ENCODE data around the gene KNG1. TPM values are rescaled to one million over a fixed set of nuclear protein-coding genes. Genes with fewer than 3 reads are reported as not detected.
"Not testable (repeated sequence)": the region's sequence is repeated elsewhere in the genome, so short reads cannot be mapped to it uniquely, and the experiment has no call there.

The KNG1 gene
- total and polyA plus RNA-seq, 8 donors: 0.09 to 0.51 (median 0.14) TPM; not detected in 5

DNA sequence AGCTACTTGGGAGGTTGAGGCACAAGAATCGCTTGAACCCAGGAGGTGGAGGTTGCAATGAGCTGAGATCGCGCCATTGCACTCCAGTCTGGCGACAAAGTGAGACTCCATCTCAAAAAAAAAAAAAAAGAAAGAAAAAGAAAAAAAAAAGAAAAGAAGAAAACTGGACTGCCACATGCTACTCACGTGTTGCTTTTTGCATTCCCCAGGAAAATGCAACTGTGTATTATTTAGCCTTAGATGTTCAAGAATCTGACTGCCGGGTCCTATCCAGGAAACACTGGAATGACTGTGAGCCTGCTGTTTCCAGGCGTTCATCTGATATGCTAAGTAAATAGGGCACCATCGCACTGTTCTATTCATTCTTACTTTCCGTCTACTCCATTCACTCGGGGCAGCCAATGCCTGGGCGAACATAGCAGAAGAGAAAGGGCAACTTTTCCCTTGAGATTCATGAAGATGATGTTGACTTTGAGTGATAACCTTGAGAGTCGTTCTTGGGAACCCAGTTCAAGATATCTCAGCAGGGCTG is 30.0 kb upstream of the KNG1 start:
- Histone ChIP-seq H3K9me3 (no peaks in the 10 kb centered on the region), H3K36me3 (no peaks in the 10 kb centered on the region), H3K27me3 (no peaks in the 10 kb centered on the region), H3K4me3 (no peak overlapping the region), H3K4me1 (no peaks in the 10 kb centered on the region), H3K27ac (no peak overlapping the region)
- TF ChIP-seq, protein P1, sequence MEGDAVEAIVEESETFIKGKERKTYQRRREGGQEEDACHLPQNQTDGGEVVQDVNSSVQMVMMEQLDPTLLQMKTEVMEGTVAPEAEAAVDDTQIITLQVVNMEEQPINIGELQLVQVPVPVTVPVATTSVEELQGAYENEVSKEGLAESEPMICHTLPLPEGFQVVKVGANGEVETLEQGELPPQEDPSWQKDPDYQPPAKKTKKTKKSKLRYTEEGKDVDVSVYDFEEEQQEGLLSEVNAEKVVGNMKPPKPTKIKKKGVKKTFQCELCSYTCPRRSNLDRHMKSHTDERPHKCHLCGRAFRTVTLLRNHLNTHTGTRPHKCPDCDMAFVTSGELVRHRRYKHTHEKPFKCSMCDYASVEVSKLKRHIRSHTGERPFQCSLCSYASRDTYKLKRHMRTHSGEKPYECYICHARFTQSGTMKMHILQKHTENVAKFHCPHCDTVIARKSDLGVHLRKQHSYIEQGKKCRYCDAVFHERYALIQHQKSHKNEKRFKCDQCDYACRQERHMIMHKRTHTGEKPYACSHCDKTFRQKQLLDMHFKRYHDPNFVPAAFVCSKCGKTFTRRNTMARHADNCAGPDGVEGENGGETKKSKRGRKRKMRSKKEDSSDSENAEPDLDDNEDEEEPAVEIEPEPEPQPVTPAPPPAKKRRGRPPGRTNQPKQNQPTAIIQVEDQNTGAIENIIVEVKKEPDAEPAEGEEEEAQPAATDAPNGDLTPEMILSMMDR (IDR thresholded peaks at IDR 0.05): no peak
- ATAC-seq: no peak
- DNase-seq: no peak
- no peak for FAIRE-seq
- 38 to 47% methylated on average over 12 of the region's 12 CpGs for WGBS, 2 donors
- intact Hi-C loops (cut with DNase I): no loop called here

DNA sequence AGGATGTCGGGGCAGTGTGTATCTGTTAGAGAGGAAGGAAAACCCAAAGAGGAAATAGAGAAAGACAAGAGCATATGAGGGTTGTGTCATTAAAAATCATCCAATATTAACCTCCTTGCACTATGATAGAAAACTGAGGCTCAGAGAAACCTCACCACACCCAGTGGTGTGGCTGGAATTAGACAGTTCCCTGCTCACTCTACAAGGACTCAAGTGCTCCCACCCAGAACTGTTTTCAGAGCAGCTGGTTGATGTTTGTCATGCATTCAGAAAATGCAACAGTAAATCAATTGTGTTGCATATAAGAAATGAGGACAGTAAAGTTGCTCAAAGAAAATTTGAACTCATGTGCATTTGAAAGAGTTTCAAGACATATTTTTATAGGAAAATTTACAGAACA is 26.9 kb upstream of the KNG1 start:
- H3K36me3 ChIP-seq; H3K9me3 ChIP-seq; H3K27me3 ChIP-seq; ATAC-seq; FAIRE-seq; H3K4me1 ChIP-seq; H3K27ac ChIP-seq; DNase-seq; H3K4me3 ChIP-seq; intact Hi-C loops (cut with DNase I): not testable (repeated sequence)
- 83 to 91% methylated on average over 1 of the region's 1 CpG for WGBS, 2 donors

DNA sequence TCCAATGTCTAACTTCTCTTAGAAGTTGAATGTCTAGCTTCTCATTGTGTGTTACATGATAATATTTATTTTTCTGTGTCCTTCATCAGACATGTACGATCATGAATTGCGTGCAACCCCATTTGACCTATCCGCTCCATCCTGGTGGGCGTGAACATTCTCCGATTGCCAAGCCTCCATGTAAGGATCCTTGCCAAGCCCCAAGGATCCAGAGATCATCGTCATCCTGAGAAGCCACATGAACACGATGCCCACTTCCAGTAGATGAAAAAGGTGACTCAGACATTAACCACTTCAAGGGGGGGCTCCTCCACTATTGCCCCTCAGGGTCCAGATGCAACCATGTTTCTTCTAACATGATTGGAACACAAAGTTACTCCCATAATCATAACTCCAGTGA is 25.5 kb upstream of the KNG1 start:
- Histone ChIP-seq H3K9me3 (no peaks in the 10 kb centered on the region), H3K4me1 (no peaks in the 10 kb centered on the region), H3K27me3 (no peaks in the 10 kb centered on the region), H3K36me3 (no peaks in the 10 kb centered on the region), H3K4me3 (no peak overlapping the region), H3K27ac (no peak overlapping the region)
- DNase-seq (no peak), ATAC-seq (no peak), FAIRE-seq (no peak)
- TF ChIP-seq, protein P1 (IDR thresholded peaks at IDR 0.05): no peak
- intact Hi-C loops (cut with DNase I): no loop called here
- WGBS, 2 donors: 79 to 87% methylated on average over 7 of the region's 7 CpGs

DNA sequence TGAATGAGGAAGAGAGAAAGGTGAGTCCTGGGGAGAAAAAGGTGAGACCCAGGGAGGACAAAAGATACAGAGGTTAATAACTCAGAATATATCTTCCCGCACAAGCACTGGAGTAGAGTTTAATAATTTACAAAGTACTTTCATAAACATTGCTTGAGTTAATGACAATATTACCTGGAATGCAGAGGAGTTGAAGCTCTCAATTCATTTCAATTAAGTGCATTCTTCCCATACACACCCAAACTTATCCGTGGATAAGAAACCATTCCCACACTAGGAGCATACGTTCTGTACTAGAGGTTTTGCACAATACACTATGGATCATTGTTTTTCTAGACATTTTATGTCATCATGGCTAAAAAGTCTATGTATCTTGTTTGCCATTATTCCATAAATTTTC is 23.3 kb upstream of the KNG1 start:
- Histone ChIP-seq H3K27me3 (no peaks in the 10 kb centered on the region), H3K36me3 (no peaks in the 10 kb centered on the region), H3K4me1 (no peaks in the 10 kb centered on the region), H3K9me3 (no peaks in the 10 kb centered on the region), H3K4me3 (no peak overlapping the region), H3K27ac (no peak overlapping the region)
- FAIRE-seq (no peak), DNase-seq (no peak), ATAC-seq (no peak)
- intact Hi-C loops (cut with DNase I): no loop called here
- TF ChIP-seq, protein P1 (IDR thresholded peaks at IDR 0.05): no peak
- 45 to 57% methylated on average over 3 of the region's 3 CpGs for WGBS, 2 donors

DNA sequence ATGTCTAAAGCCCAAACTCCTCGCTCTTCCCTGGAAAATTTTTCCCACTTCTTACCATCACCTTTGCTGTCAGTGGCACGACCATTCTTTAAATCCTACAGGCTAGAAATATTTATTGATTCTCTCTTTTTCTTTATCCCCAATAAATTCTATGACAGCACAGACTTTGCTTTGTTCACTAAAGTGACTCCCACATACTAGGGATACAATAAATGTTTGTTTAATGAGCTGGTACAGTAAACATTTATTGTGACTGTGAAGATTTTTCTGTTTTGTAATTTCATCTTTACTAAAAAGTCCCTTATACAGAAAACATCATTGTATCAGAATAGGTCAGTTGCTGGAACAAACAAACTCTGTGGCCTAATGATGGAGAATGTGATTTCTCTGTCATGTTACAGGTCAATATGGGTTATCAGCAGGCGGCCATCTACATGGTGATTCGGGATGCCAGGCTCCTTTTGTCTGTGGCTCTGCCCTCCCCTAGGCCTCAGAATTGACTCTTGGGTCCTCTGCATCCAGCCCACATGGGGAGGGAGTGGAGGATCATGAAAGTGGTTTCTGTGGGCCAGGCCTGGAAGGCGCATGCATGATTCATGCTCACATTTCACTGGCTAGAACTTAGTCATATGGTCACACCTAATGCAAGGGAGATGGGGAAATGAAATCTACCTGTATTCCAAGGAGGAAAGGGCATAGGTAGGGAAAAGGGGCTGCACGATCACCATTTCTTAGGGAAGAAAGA is 22.7 kb upstream of the KNG1 start:
- TF ChIP-seq, protein P1 (IDR thresholded peaks at IDR 0.05): no peak
- Histone ChIP-seq H3K27ac (no peak overlapping the region), H3K36me3 (no peaks in the 10 kb centered on the region), H3K4me1 (no peaks in the 10 kb centered on the region), H3K9me3 (no peaks in the 10 kb centered on the region), H3K27me3 (no peaks in the 10 kb centered on the region), H3K4me3 (no peak overlapping the region)
- FAIRE-seq (no peak), ATAC-seq (no peak), DNase-seq (no peak)
- intact Hi-C loops (cut with DNase I): no loop called here
- WGBS, 2 donors: 73 to 77% methylated on average over 6 of the region's 6 CpGs
